HG03066 (cell line): ENCODE results near the gene ELP4.

ENCODE experiments used
- ATAC-seq: cut with Tn5 transposase; IDR thresholded peaks from one replicate; pipeline ENCODE4 v1.9.1; 2021; ENCODE audit warnings: low read depth; ENCODE audit not compliant: unreplicated experiment

ELP4 gene

GRCh38 chr11:31797190-31798056, 287.9 kb downstream of the ELP4 start:
- no peak for ATAC-seq

- ATAC-seq: no peak
Measured at GRCh38 chr11:31798057-31798553, 288.5 kb downstream of the ELP4 start.

GRCh38 chr11:31798554-31799434, 289.2 kb downstream of the ELP4 start:
- no peak for ATAC-seq

- ATAC-seq: no peak
Measured at GRCh38 chr11:31799435-31800397, 290.1 kb downstream of the ELP4 start.

- ATAC-seq: no peak
Measured at GRCh38 chr11:31800398-31801265, 291.1 kb downstream of the ELP4 start.

GRCh38 chr11:31801298-31801702, 291.7 kb downstream of the ELP4 start:
- no peak for ATAC-seq

GRCh38 chr11:31802000-31802551, 292.5 kb downstream of the ELP4 start:
- no peak for ATAC-seq

GRCh38 chr11:31802609-31802989, 293.0 kb downstream of the ELP4 start:
- no peak for ATAC-seq

GRCh38 chr11:31802990-31803812, 293.6 kb downstream of the ELP4 start:
- ATAC-seq: no peak

- ATAC-seq: no peak
Measured at GRCh38 chr11:31803813-31804311, 294.3 kb downstream of the ELP4 start.

GRCh38 chr11:31804312-31805036, 294.9 kb downstream of the ELP4 start:
- ATAC-seq: no peak

- ATAC-seq: no peak
Measured at GRCh38 chr11:31805037-31805628, 295.6 kb downstream of the ELP4 start.

- ATAC-seq: no peak
Measured at GRCh38 chr11:31805629-31806185, 296.1 kb downstream of the ELP4 start.

- ATAC-seq: no peak
Measured at GRCh38 chr11:31806186-31806927, 296.8 kb downstream of the ELP4 start.

- ATAC-seq: no peak
Measured at GRCh38 chr11:31806928-31807798, 297.6 kb downstream of the ELP4 start.
